ENCODE data around the gene HOXC13. TPM values are rescaled to one million over a fixed set of nuclear protein-coding genes. Genes with fewer than 3 reads are reported as not detected.
A peak's percentile ranks its signal among the peaks of the same experiment; 100 is the strongest.

HOXC13 gene
- total and polyA plus RNA-seq, 2 of the 13 experiments (the other 11 are each of a cell fraction or from before 2014, with no cell fraction given) = 0.07 TPM; not detected in 1

DNA sequence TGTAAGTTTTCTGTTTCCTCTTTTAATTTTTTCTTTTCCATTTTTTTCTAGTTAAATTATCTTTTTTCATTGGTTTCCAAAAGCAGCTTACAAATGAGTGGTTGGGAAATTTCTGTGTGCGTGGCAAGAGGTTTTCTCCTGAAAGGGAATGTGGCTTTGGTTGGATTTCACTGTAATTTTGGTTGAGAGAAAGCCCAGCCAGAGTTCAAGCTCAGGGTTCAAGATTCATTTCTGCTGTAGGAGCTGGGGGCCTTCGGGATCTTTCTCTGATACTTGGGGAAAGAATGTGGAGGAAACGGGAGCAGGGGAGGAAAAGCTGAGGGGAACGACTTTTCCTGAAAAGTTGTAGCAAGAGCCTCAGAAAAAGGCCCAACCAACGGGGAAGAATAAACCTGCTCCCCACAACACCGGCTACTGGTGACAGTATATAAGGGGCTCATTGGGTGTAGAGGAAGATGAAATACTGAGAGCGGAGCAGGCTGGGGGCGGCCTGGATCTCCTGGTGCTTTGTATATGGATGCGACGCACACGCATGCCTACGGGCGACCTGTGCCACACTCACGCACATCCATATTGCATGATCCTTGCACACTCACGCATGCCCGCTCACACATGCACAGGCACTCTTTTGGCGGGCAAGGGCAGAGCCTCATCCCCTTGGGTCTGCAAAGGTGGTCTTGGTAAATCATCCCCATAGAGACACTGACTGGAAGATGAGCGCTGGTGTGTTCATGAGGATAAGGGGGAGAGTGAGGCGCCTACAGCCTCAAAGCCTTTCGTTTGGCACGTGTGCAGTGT lies 48.3 kb downstream of the HOXC13 start (continued):
- TF ChIP-seq, protein P1, sequence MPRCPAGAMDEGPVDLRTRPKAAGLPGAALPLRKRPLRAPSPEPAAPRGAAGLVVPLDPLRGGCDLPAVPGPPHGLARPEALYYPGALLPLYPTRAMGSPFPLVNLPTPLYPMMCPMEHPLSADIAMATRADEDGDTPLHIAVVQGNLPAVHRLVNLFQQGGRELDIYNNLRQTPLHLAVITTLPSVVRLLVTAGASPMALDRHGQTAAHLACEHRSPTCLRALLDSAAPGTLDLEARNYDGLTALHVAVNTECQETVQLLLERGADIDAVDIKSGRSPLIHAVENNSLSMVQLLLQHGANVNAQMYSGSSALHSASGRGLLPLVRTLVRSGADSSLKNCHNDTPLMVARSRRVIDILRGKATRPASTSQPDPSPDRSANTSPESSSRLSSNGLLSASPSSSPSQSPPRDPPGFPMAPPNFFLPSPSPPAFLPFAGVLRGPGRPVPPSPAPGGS (CRISPR knock-in tag; IDR thresholded peaks at IDR 0.05) = no peak

DNA sequence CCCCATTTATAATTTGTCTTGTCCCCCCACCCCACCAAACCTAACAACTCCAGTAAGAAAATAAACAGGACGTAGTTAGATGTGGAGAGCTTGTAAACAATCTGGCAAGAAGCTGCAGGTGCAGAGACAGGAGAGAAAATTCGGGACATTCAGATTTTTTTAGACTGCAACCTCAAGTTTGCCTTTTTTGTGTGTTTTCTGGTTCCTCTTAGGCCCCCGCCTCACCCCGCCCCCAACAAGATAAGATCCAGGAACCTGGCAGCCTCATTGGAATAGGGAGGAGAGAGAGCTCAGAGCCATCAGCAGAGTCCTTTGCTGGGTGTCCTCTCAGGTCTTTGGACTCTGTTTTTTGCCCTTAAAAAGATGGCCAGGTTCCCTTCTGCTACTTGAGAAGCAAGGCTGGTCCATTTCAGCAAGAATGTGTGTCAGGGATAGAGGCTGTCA lies 49.2 kb downstream of the HOXC13 start:
- ATAC-seq (0 out of 3 replicates have a peak, but pooled peaks have one; percentile 7), FAIRE-seq (no peak), DNase-seq (ENCODE audit: low spot score) (no peak)
- peaks cover 34% of the 10 kb centered on the region for H3K4me1 ChIP-seq (ENCODE audit: insufficient read depth, low read length)
- WGBS (ENCODE audit: low lambda C conversion rate) = 2% methylated on average over 4 of the region's 4 CpGs
- no peaks in the 10 kb centered on the region for H3K79me2 ChIP-seq (ENCODE audit: insufficient read depth, low read length)
- BruUV-seq (replicated peaks) = no TSS peak
- no peak overlapping the region for H3K4me3 ChIP-seq (replicated peaks in 1 of 3; ENCODE audit: insufficient read depth in 1 of 3, low read depth in 2 of 3, low read length in 3 of 3)
- ChIA-PET CTCF (ENCODE audit: low intra/inter-chr PET ratio, low total read pairs) (interaction anchor here (1.2 kb wide), 1 partner anchor 220 kb away, joined by 3 read pairs; no protein-coding TSS in a partner anchor), POLR2A (interaction anchor here (1.3 kb wide), 1 partner anchor 9 kb away, joined by 5 read pairs; no protein-coding TSS in a partner anchor)
- H3K27me3 ChIP-seq (ENCODE audit: control insufficient read depth in 1 of 2, insufficient read depth in 2 of 2, low read length in 2 of 2) = peaks cover 9 to 39% of the 10 kb centered on the region in 2 experiments; a peak in 4 of 5 replicates
- intact Hi-C loops (cut with micrococcal nuclease; ENCODE audit: unreplicated experiment) (loop anchor here (2.0 kb wide), 1 partner anchor 221 kb away; no protein-coding TSS in a partner anchor), in situ Hi-C loops (cut with HindIII; ENCODE audit: extremely low pct_ligation_motif_present, low pct_unique_long_range_greater_than_20kb) (no loop called here)
- H3K36me3 ChIP-seq (replicated peaks in 1 of 2; ENCODE audit: control insufficient read depth in 1 of 2, insufficient read depth in 2 of 2, low read length in 2 of 2) = no peaks in the 10 kb centered on the region
- no peaks in the 10 kb centered on the region for H3K9me3 ChIP-seq (ENCODE audit: low read length)
- peak overlapping the region; percentile 68 for H3K4me2 ChIP-seq (ENCODE audit: low read depth, low read length)
- H2AFZ ChIP-seq (ENCODE audit: low read length) = no peak overlapping the region
- no peak overlapping the region for H3K27ac ChIP-seq (ENCODE audit: extremely low read length, insufficient read depth, low read length)
- H4K20me1 ChIP-seq (ENCODE audit: insufficient read depth, low read length) = no peaks in the 10 kb centered on the region
- H3K9ac ChIP-seq (ENCODE audit: insufficient read depth, low read depth, low read length) = no peak overlapping the region
- TF ChIP-seq MZF1 (CRISPR knock-in tag; IDR thresholded peaks at IDR 0.05; ENCODE audit: borderline replicate concordance) (no peak), ZNF703 (CRISPR knock-in tag; IDR thresholded peaks at IDR 0.05; ENCODE audit: borderline replicate concordance) (no peak), ZNF33A (CRISPR knock-in tag; IDR thresholded peaks at IDR 0.05; ENCODE audit: borderline replicate concordance) (no peak), KLF13 (CRISPR knock-in tag; IDR thresholded peaks at IDR 0.05) (no peak), ZKSCAN1 (IDR thresholded peaks at IDR 0.05; ENCODE audit: low read length) (no peak), SMARCE1 (IDR thresholded peaks at IDR 0.05; ENCODE audit: borderline replicate concordance) (no peak), NFIC (IDR thresholded peaks at IDR 0.05; ENCODE audit: low read length) (no peak), KLF6 (CRISPR knock-in tag; IDR thresholded peaks at IDR 0.05) (no peak)
- TF ChIP-seq, protein P2, sequence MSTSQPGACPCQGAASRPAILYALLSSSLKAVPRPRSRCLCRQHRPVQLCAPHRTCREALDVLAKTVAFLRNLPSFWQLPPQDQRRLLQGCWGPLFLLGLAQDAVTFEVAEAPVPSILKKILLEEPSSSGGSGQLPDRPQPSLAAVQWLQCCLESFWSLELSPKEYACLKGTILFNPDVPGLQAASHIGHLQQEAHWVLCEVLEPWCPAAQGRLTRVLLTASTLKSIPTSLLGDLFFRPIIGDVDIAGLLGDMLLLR (CRISPR knock-in tag; IDR thresholded peaks at IDR 0.05) = no peak
- TF ChIP-seq, protein P3, sequence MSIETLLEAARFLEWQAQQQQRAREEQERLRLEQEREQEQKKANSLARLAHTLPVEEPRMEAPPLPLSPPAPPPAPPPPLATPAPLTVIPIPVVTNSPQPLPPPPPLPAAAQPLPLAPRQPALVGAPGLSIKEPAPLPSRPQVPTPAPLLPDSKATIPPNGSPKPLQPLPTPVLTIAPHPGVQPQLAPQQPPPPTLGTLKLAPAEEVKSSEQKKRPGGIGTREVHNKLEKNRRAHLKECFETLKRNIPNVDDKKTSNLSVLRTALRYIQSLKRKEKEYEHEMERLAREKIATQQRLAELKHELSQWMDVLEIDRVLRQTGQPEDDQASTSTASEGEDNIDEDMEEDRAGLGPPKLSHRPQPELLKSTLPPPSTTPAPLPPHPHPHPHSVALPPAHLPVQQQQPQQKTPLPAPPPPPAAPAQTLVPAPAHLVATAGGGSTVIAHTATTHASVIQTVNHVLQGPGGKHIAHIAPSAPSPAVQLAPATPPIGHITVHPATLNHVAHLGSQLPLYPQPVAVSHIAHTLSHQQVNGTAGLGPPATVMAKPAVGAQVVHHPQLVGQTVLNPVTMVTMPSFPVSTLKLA (IDR thresholded peaks at IDR 0.05) = no peak
- TF ChIP-seq, protein P4, sequence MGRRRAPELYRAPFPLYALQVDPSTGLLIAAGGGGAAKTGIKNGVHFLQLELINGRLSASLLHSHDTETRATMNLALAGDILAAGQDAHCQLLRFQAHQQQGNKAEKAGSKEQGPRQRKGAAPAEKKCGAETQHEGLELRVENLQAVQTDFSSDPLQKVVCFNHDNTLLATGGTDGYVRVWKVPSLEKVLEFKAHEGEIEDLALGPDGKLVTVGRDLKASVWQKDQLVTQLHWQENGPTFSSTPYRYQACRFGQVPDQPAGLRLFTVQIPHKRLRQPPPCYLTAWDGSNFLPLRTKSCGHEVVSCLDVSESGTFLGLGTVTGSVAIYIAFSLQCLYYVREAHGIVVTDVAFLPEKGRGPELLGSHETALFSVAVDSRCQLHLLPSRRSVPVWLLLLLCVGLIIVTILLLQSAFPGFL (CRISPR knock-in tag; IDR thresholded peaks at IDR 0.05) = no peak
- TF ChIP-seq, protein P5, sequence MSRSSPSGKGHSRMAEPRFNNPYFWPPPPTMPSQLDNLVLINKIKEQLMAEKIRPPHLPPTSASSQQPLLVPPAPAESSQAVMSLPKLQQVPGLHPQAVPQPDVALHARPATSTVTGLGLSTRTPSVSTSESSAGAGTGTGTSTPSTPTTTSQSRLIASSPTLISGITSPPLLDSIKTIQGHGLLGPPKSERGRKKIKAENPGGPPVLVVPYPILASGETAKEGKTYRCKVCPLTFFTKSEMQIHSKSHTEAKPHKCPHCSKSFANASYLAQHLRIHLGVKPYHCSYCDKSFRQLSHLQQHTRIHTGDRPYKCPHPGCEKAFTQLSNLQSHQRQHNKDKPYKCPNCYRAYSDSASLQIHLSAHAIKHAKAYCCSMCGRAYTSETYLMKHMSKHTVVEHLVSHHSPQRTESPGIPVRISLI (CRISPR knock-in tag; IDR thresholded peaks at IDR 0.05; ENCODE audit: borderline replicate concordance) = no peak
- TF ChIP-seq, protein P6, sequence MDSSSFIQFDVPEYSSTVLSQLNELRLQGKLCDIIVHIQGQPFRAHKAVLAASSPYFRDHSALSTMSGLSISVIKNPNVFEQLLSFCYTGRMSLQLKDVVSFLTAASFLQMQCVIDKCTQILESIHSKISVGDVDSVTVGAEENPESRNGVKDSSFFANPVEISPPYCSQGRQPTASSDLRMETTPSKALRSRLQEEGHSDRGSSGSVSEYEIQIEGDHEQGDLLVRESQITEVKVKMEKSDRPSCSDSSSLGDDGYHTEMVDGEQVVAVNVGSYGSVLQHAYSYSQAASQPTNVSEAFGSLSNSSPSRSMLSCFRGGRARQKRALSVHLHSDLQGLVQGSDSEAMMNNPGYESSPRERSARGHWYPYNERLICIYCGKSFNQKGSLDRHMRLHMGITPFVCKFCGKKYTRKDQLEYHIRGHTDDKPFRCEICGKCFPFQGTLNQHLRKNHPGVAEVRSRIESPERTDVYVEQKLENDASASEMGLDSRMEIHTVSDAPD (CRISPR knock-in tag; IDR thresholded peaks at IDR 0.05) = no peak

Data from HepG2 (cell line).